Hematopoietic multipotent progenitor cell treated with erythropoietin and hydrocortisone succinate and interleukin-3 and kit ligand, for 15 days (in vitro differentiated cells): ENCODE measurements around the gene MRPS27.

Source experiments
- DNase-seq: peaks from one replicate; pipeline ENCODE4 v3.0.0-alpha.2; 2015; ENCODE audit warnings: low spot score

The MRPS27 gene

GRCh38 chr5:72290356-72291133 is 29.5 kb downstream of the MRPS27 start:
- no peak for DNase-seq

- DNase-seq, result no peak
Measured at GRCh38 chr5:72288924-72289323, 31.1 kb downstream of the MRPS27 start.

GRCh38 chr5:72286798-72287197 is 33.2 kb downstream of the MRPS27 start:
- DNase-seq, result no peak

- DNase-seq, result no peak
Measured at GRCh38 chr5:72285424-72285821, 34.6 kb downstream of the MRPS27 start.

- DNase-seq, result no peak
Measured at GRCh38 chr5:72284559-72285423, 35.2 kb downstream of the MRPS27 start.

GRCh38 chr5:72283358-72283757 is 36.7 kb downstream of the MRPS27 start:
- DNase-seq, result no peak

GRCh38 chr5:72282878-72283277 is 37.2 kb downstream of the MRPS27 start:
- no peak for DNase-seq

- peak; percentile 36 for DNase-seq
Measured at GRCh38 chr5:72281764-72282499, 38.1 kb downstream of the MRPS27 start.

- DNase-seq, result no peak
Measured at GRCh38 chr5:72281430-72281763, 38.6 kb downstream of the MRPS27 start.

GRCh38 chr5:72280581-72281069 is 39.4 kb downstream of the MRPS27 start:
- peak; percentile 54 for DNase-seq

- no peak for DNase-seq
Measured at GRCh38 chr5:72276219-72276752, 43.8 kb downstream of the MRPS27 start.

- DNase-seq, result peak; percentile 41
Measured at GRCh38 chr5:72273547-72273946, 46.5 kb downstream of the MRPS27 start.

- no peak for DNase-seq
Measured at GRCh38 chr5:72272398-72272797, 47.6 kb downstream of the MRPS27 start.

- no peak for DNase-seq
Measured at GRCh38 chr5:72271702-72272101, 48.3 kb downstream of the MRPS27 start.

- no peak for DNase-seq
Measured at GRCh38 chr5:72270037-72270436, 50.0 kb downstream of the MRPS27 start.

- DNase-seq, result no peak
Measured at GRCh38 chr5:72269411-72269780, 50.6 kb downstream of the MRPS27 start.

- peak; percentile 82 for DNase-seq
Measured at GRCh38 chr5:72268753-72269410, 51.2 kb downstream of the MRPS27 start.

GRCh38 chr5:72268260-72268659 is 51.8 kb downstream of the MRPS27 start:
- no peak for DNase-seq

- no peak for DNase-seq
Measured at GRCh38 chr5:72267685-72268084, 52.4 kb downstream of the MRPS27 start.

- no peak for DNase-seq
Measured at GRCh38 chr5:72266862-72267261, 53.2 kb downstream of the MRPS27 start.

GRCh38 chr5:72265032-72265877 is 54.8 kb downstream of the MRPS27 start:
- DNase-seq, result no peak
